Cardiac fibroblast (primary cell): ENCODE results near the gene DCST1.

Source experiments
- DNase-seq, 2 donors: peaks; one replicate each; pipeline versions ENCODE4 v3.0.0 to v3.0.0-alpha.2; 2010; ENCODE audit warnings: low read depth in 2 of 2
- H3K4me3 ChIP-seq, 2 donors: replicated peaks in 1 of 2; 1 replicate in 1 of 2; 2 replicates in 1 of 2; pipeline ENCODE4 v1.5.1; 2011; ENCODE audit warnings: low read depth in 2 of 2, low read length in 2 of 2, mild to moderate bottlenecking in 2 of 2, moderate library complexity in 1 of 2
- TF ChIP-seq, protein P1 (sequence below): IDR thresholded peaks from one replicate; pipeline ENCODE4 v1.5.1; 2011; ENCODE audit warnings: low read depth, mild to moderate bottlenecking, low read length, inconsistent platforms

Gene DCST1

GRCh38 chr1:155066777-155067176, 33.2 kb downstream of the DCST1 start:
- H3K4me3 ChIP-seq = no peak overlapping the region
- TF ChIP-seq, protein P1, sequence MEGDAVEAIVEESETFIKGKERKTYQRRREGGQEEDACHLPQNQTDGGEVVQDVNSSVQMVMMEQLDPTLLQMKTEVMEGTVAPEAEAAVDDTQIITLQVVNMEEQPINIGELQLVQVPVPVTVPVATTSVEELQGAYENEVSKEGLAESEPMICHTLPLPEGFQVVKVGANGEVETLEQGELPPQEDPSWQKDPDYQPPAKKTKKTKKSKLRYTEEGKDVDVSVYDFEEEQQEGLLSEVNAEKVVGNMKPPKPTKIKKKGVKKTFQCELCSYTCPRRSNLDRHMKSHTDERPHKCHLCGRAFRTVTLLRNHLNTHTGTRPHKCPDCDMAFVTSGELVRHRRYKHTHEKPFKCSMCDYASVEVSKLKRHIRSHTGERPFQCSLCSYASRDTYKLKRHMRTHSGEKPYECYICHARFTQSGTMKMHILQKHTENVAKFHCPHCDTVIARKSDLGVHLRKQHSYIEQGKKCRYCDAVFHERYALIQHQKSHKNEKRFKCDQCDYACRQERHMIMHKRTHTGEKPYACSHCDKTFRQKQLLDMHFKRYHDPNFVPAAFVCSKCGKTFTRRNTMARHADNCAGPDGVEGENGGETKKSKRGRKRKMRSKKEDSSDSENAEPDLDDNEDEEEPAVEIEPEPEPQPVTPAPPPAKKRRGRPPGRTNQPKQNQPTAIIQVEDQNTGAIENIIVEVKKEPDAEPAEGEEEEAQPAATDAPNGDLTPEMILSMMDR = no peak
- DNase-seq = no peak

- no peak for DNase-seq
- TF ChIP-seq, protein P1 = no peak
- H3K4me3 ChIP-seq = no peak overlapping the region
Measured at GRCh38 chr1:155068599-155068998, 35.0 kb downstream of the DCST1 start.

DNA sequence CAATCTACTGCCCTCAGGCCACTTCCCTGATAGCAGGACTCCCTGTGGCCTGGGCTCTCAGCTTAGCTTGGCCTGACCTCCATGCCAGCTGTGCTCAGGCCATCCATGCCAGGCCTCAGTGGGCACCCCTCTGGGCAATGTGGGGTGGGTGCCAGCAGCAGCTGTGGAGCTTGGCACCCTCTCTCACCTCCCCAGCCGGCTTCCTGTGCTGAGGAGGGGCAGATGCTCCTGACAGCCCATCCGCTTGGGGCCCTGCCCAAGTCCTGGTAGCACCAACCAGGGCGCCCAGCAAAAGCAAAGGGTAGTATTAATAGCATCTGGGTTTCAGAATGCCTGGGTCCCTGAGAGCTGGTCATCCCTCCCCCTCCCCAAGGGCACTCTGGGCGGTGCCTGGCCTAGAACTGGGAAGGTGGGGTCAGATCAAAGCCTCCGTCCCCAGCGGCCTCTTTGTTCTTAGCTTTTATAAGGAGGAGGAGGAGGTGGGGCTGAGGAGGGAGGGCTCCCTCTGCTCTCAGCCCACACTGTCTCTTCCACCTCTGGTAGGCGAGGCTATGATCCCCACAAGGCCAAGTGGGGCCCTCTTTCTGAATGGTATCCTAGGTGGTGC, 36.0 kb downstream of the DCST1 start:
- DNase-seq = no peak
- no peak overlapping the region for H3K4me3 ChIP-seq
- TF ChIP-seq, protein P1 = no peak

DNA sequence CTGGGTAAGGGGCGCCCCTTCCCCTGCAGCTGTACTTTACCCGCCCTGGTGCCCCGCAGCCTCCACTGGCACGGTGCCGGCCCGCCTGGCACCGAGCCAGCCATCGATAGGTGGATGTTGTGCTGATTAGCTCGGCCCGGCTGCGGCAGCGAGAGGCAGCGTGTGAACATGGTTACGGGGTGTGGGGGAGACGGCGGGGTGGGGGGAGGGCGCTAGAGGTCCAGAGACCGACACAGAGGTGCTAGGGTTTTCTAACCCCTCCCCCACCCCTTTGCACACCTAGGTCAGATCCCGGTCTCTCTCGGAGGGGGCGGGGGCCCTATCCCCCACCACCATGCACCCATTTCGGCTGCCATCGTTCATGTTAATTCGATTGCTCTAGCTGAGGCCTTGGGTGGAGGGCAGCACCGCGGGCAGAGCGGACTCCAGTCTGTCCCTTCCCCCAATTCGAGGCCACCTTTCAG, 36.6 kb downstream of the DCST1 start:
- H3K4me3 ChIP-seq = no peak overlapping the region
- DNase-seq = no peak
- TF ChIP-seq, protein P1 = no peak

DNA sequence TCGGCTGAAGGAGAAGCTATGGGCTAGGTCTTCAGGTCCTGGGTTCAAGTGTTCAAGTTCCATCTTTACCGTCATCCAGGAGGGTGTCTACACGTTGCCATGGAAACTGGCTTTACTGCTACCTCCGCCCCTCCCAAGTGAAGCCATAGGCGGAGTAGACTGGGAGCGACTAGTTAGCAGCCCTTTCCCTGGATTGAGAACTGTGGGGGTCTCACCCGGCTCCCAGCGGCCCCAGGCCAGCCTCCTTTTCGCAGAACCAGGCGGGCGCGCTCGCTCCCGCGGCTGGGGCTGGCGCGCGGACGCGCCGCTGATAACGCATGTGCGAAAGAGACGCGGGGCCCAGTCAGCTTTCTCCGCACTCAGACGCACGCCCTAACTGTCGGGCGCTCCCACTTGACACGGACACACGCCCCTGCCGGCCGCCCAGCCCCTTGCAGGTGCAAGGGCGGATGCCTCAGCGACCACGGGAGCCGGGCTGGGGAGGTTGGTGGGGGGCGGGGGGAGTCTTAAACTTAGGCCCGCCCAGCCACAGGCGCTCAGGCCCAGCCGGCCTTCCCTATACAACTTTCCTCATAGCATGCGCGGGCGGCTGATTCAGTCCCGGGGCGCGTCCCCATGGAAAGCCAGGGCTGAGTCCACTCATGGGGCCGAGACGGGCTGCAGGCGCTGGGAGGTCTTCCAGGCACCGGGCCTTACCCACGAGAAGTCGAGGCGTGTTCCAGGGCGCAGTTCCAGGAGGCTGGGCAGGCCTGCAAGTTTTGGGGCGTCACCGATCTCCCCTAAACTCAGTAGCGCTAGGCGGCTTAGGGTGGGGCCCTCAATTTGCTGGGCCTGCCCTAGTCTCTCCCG, 37.3 kb downstream of the DCST1 start:
- TF ChIP-seq, protein P1 = peak; percentile 27
- peak; percentile 65 to 70 for DNase-seq
- H3K4me3 ChIP-seq = peak overlapping the region; percentile 33 to 45

- DNase-seq = no peak
- no peak overlapping the region for H3K4me3 ChIP-seq
- TF ChIP-seq, protein P1 = no peak
Measured at GRCh38 chr1:155071701-155072100, 38.1 kb downstream of the DCST1 start.
